Measurements from ENCODE around the gene MCC.

MCC gene

GRCh38 chr5:113378959-113379541 lies 109.2 kb downstream of the MCC start:
- H3K4me3 ChIP-seq (replicated peaks in 1 of 2; ENCODE audit: low read depth in 2 of 2, low read length in 2 of 2): no peak overlapping the region
- TF ChIP-seq, protein P1, sequence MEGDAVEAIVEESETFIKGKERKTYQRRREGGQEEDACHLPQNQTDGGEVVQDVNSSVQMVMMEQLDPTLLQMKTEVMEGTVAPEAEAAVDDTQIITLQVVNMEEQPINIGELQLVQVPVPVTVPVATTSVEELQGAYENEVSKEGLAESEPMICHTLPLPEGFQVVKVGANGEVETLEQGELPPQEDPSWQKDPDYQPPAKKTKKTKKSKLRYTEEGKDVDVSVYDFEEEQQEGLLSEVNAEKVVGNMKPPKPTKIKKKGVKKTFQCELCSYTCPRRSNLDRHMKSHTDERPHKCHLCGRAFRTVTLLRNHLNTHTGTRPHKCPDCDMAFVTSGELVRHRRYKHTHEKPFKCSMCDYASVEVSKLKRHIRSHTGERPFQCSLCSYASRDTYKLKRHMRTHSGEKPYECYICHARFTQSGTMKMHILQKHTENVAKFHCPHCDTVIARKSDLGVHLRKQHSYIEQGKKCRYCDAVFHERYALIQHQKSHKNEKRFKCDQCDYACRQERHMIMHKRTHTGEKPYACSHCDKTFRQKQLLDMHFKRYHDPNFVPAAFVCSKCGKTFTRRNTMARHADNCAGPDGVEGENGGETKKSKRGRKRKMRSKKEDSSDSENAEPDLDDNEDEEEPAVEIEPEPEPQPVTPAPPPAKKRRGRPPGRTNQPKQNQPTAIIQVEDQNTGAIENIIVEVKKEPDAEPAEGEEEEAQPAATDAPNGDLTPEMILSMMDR (IDR thresholded peaks at IDR 0.05; ENCODE audit: low read depth, low read length): peak; percentile 60
- DNase-seq (ENCODE audit: low read depth in 2 of 2): peak; percentile 68 to 75

GRCh38 chr5:113378514-113378913 lies 109.7 kb downstream of the MCC start:
- DNase-seq (ENCODE audit: low read depth in 2 of 2): no peak
- TF ChIP-seq, protein P1 (IDR thresholded peaks at IDR 0.05; ENCODE audit: low read depth, low read length): no peak
- H3K4me3 ChIP-seq (replicated peaks in 1 of 2; ENCODE audit: low read depth in 2 of 2, low read length in 2 of 2): no peak overlapping the region

DNA sequence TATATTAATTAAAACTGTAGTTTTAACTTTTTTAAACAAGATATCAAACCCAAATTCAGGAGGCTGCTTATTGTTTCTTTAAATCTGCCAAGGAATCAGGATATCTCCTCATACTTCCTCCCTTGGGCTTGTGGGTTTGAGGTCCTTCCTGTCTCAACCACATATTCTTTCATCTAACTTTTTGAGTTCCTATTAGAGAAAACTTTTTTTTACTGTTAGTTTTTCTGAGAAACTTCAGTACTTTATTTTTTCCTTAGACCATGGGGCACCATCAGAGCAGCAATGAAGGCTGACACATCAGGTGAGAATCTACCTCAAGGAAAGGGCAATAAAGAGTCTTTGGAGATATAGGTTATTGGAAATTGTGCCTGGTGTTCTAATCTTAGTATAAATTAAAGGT lies 110.2 kb downstream of the MCC start:
- peak in 1 of 2 donors; percentile 24 for DNase-seq (ENCODE audit: low read depth in 2 of 2)

DNA sequence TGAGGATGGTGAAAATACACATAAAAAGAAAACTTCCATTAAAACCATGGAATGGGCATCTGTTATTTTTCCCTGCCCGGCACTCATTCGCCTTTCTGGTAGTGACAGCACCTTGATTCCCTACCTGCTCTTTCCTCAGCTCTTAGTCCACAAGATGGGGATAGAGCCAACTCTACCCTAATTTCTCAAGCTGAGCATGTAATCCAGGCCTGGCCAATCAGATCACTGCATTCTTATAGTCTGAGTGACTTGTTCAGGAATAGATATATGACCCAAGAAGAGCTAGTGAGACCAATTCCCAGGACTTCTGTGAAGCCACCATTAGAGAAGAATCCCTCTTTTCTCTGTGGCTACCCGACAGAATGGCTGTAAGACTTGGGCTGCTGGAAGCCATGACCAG lies 111.6 kb downstream of the MCC start:
- no peak overlapping the region for H3K4me3 ChIP-seq (replicated peaks in 1 of 2; ENCODE audit: low read depth in 2 of 2, low read length in 2 of 2)
- TF ChIP-seq, protein P1 (IDR thresholded peaks at IDR 0.05; ENCODE audit: low read depth, low read length): no peak
- no peak for DNase-seq (ENCODE audit: low read depth in 2 of 2)

More for the DNA sequence above, 110.2 kb downstream of the MCC start:
- no peak overlapping the region for H3K4me3 ChIP-seq (replicated peaks in 1 of 2; ENCODE audit: low read depth in 2 of 2, low read length in 2 of 2)
- TF ChIP-seq, protein P1 (IDR thresholded peaks at IDR 0.05; ENCODE audit: low read depth, low read length): no peak

GRCh38 chr5:113375480-113376060 lies 112.7 kb downstream of the MCC start:
- H3K4me3 ChIP-seq (replicated peaks in 1 of 2; ENCODE audit: low read depth in 2 of 2, low read length in 2 of 2): no peak overlapping the region
- TF ChIP-seq, protein P1 (IDR thresholded peaks at IDR 0.05; ENCODE audit: low read depth, low read length): no peak
- no peak for DNase-seq (ENCODE audit: low read depth in 2 of 2)

DNA sequence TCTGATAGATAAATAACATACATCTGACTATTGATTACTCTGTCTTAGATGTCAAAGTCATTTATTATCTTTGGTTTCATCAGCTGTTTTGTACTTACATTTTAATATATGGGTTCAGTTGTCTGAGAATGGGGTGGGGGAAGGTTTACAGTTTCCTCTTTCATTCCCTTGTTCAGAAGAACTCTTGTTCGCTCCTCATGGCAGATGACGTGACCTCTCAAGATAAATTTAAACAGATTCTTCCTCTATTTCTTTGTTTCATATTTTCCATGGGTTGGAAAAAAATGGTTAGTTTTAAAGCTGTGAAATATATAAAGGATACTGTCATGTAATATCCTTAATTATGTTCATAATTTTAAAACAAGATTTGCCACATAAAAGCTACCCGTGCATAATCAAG lies 114.8 kb downstream of the MCC start:
- TF ChIP-seq, protein P1 (IDR thresholded peaks at IDR 0.05; ENCODE audit: low read depth, low read length): no peak
- no peak for DNase-seq (ENCODE audit: low read depth in 2 of 2)
- H3K4me3 ChIP-seq (replicated peaks in 1 of 2; ENCODE audit: low read depth in 2 of 2, low read length in 2 of 2): no peak overlapping the region

Data from cardiac fibroblast (primary cell).